Stimulated activated CD4-positive, alpha-beta T cell treated with anti-CD3 and anti-CD28 coated beads, Interleukin-2, amount 100 ng/mL, for 4 hours (primary cell): ENCODE data around the gene DCLK3.

Experiments
- DNase-seq: peaks from one replicate; pipeline ENCODE4 v3.0.0-alpha.2; 2020; ENCODE audit warnings: low read depth

Gene DCLK3

GRCh38 chr3:36763850-36764703 lies at the start of gene DCLK3:
Gene DCLK3 (minus strand): TSS chr3:36764553. CDS start chr3:36764263, 290 bp downstream.
- DNase-seq, result no peak

- DNase-seq, result no peak
Observed at GRCh38 chr3:36813305-36813704, 49.0 kb upstream of the DCLK3 start.

- DNase-seq, result no peak
Observed at GRCh38 chr3:36812240-36812639, 47.9 kb upstream of the DCLK3 start.

- no peak for DNase-seq
Observed at GRCh38 chr3:36811768-36812167, 47.4 kb upstream of the DCLK3 start.

GRCh38 chr3:36804295-36805055 lies 40.1 kb upstream of the DCLK3 start:
- no peak for DNase-seq

GRCh38 chr3:36803091-36803791 lies 38.9 kb upstream of the DCLK3 start:
- no peak for DNase-seq

- no peak for DNase-seq
Observed at GRCh38 chr3:36800533-36801116, 36.3 kb upstream of the DCLK3 start.

- no peak for DNase-seq
Observed at GRCh38 chr3:36796881-36797280, 32.5 kb upstream of the DCLK3 start.

- DNase-seq, result no peak
Observed at GRCh38 chr3:36796161-36796560, 31.8 kb upstream of the DCLK3 start.

GRCh38 chr3:36795622-36796021 lies 31.3 kb upstream of the DCLK3 start:
- no peak for DNase-seq

GRCh38 chr3:36792342-36792741 lies 28.0 kb upstream of the DCLK3 start:
- DNase-seq, result no peak

GRCh38 chr3:36790765-36791164 lies 26.4 kb upstream of the DCLK3 start:
- no peak for DNase-seq

- no peak for DNase-seq
Observed at GRCh38 chr3:36786921-36787890, 22.9 kb upstream of the DCLK3 start.

GRCh38 chr3:36784138-36784635 lies 19.8 kb upstream of the DCLK3 start:
- no peak for DNase-seq

GRCh38 chr3:36777424-36778218 lies 13.3 kb upstream of the DCLK3 start:
- DNase-seq, result no peak

- DNase-seq, result no peak
Observed at GRCh38 chr3:36776436-36776835, 12.1 kb upstream of the DCLK3 start.

GRCh38 chr3:36774052-36774451 lies 9.7 kb upstream of the DCLK3 start:
- no peak for DNase-seq

- DNase-seq, result no peak
Observed at GRCh38 chr3:36771931-36772330, 7.6 kb upstream of the DCLK3 start.

GRCh38 chr3:36769926-36770325 lies 5.6 kb upstream of the DCLK3 start:
- DNase-seq, result no peak

GRCh38 chr3:36765104-36765503 lies 751 bp upstream of the DCLK3 start:
- no peak for DNase-seq
